SW480 (cell line): ENCODE measurements around the gene KLHL4.
"Not testable (repeated sequence)": the region's sequence is repeated elsewhere in the genome, so short reads cannot be mapped to it uniquely, and the experiment has no call there.

Experiments used
- DNase-seq: peaks from one replicate; pipeline ENCODE4 v3.0.0-alpha.2; 2016; ENCODE audit warnings: low spot score

Gene KLHL4

GRCh38 chrX:87517571-87518141 lies at the start of gene KLHL4:
Gene KLHL4, plus strand, starts transcription at chrX:87517802. Its CDS starts 92 bp downstream, at chrX:87517894.
- DNase-seq: peak; percentile 9

GRCh38 chrX:87468941-87469340 lies 48.7 kb upstream of the KLHL4 start:
- no peak for DNase-seq

GRCh38 chrX:87475793-87476192 lies 41.8 kb upstream of the KLHL4 start:
- DNase-seq: no peak

- not testable (repeated sequence) for DNase-seq
Observed at GRCh38 chrX:87478703-87479102, 38.9 kb upstream of the KLHL4 start.

- no peak for DNase-seq
Observed at GRCh38 chrX:87489071-87489470, 28.5 kb upstream of the KLHL4 start.

GRCh38 chrX:87515836-87516235 lies 1.8 kb upstream of the KLHL4 start:
- DNase-seq: no peak

- no peak for DNase-seq
Observed at GRCh38 chrX:87516717-87517121, 883 bp upstream of the KLHL4 start.

- DNase-seq: no peak
Observed at GRCh38 chrX:87518504-87518903, 902 bp downstream of the KLHL4 start.

- DNase-seq: peak; percentile 0
Observed at GRCh38 chrX:87525771-87526229, 8.2 kb downstream of the KLHL4 start.

GRCh38 chrX:87526281-87526680 lies 8.7 kb downstream of the KLHL4 start:
- no peak for DNase-seq

- DNase-seq: no peak
Observed at GRCh38 chrX:87528487-87528886, 10.9 kb downstream of the KLHL4 start.

GRCh38 chrX:87571964-87572363 lies 54.4 kb downstream of the KLHL4 start:
- no peak for DNase-seq

GRCh38 chrX:87572901-87573300 lies 55.3 kb downstream of the KLHL4 start:
- no peak for DNase-seq

GRCh38 chrX:87578978-87579377 lies 61.4 kb downstream of the KLHL4 start:
- DNase-seq: no peak

- DNase-seq: no peak
Observed at GRCh38 chrX:87580862-87581261, 63.3 kb downstream of the KLHL4 start.

GRCh38 chrX:87582453-87582852 lies 64.9 kb downstream of the KLHL4 start:
- DNase-seq: no peak

GRCh38 chrX:87583679-87584078 lies 66.1 kb downstream of the KLHL4 start:
- DNase-seq: no peak

GRCh38 chrX:87616371-87616770 lies 98.8 kb downstream of the KLHL4 start:
- no peak for DNase-seq

GRCh38 chrX:87621697-87622096 lies 104.1 kb downstream of the KLHL4 start:
- no peak for DNase-seq

- no peak for DNase-seq
Observed at GRCh38 chrX:87626996-87627395, 109.4 kb downstream of the KLHL4 start.

- DNase-seq: no peak
Observed at GRCh38 chrX:87634361-87634760, 116.8 kb downstream of the KLHL4 start.

GRCh38 chrX:87636533-87636932 lies 118.9 kb downstream of the KLHL4 start:
- peak; percentile 22 for DNase-seq

GRCh38 chrX:87641439-87641838 lies 123.8 kb downstream of the KLHL4 start:
- DNase-seq: not testable (repeated sequence)

GRCh38 chrX:87661761-87662160 lies 144.2 kb downstream of the KLHL4 start:
- DNase-seq: no peak
